A204.1 (cell line): Measurements from ENCODE around the gene NAGK.
"Not testable (repeated sequence)": the region's sequence is repeated elsewhere in the genome, so short reads cannot be mapped to it uniquely, and the experiment has no call there.

ENCODE experiments used
- FAIRE-seq: peaks from 2 replicates; lab custom pipeline; 2012; peaks lifted over from hg19 to GRCh38; lab: Jason Lieb, UNC

Gene NAGK

GRCh38 chr2:71068218-71069035, at the start of gene NAGK:
Gene NAGK (plus strand): TSS chr2:71068648. CDS start chr2:71068684, 36 bp downstream.
- FAIRE-seq, result no peak

- peak; percentile 25 for FAIRE-seq
Observed at GRCh38 chr2:71019989-71020388, 48.5 kb upstream of the NAGK start.

GRCh38 chr2:71021394-71021793, 47.1 kb upstream of the NAGK start:
- not testable (repeated sequence) for FAIRE-seq

GRCh38 chr2:71023553-71024243, 44.8 kb upstream of the NAGK start:
- not testable (repeated sequence) for FAIRE-seq

- FAIRE-seq, result not testable (repeated sequence)
Observed at GRCh38 chr2:71036296-71036695, 32.2 kb upstream of the NAGK start.

GRCh38 chr2:71042287-71042686, 26.2 kb upstream of the NAGK start:
- FAIRE-seq, result peak; percentile 65

- no peak for FAIRE-seq
Observed at GRCh38 chr2:71043531-71044407, 24.7 kb upstream of the NAGK start.

GRCh38 chr2:71045151-71045550, 23.3 kb upstream of the NAGK start:
- peak; percentile 74 for FAIRE-seq

- FAIRE-seq, result no peak
Observed at GRCh38 chr2:71045865-71046548, 22.4 kb upstream of the NAGK start.

- FAIRE-seq, result no peak
Observed at GRCh38 chr2:71048096-71048495, 20.4 kb upstream of the NAGK start.

GRCh38 chr2:71049704-71050360, 18.6 kb upstream of the NAGK start:
- not testable (repeated sequence) for FAIRE-seq

GRCh38 chr2:71055206-71055740, 13.2 kb upstream of the NAGK start:
- not testable (repeated sequence) for FAIRE-seq

GRCh38 chr2:71060211-71060610, 8.2 kb upstream of the NAGK start:
- FAIRE-seq, result no peak

GRCh38 chr2:71060871-71061270, 7.6 kb upstream of the NAGK start:
- FAIRE-seq, result no peak

GRCh38 chr2:71063216-71063615, 5.2 kb upstream of the NAGK start:
- no peak for FAIRE-seq

- FAIRE-seq, result no peak
Observed at GRCh38 chr2:71064110-71064611, 4.3 kb upstream of the NAGK start.

- FAIRE-seq, result no peak
Observed at GRCh38 chr2:71064754-71065621, 3.5 kb upstream of the NAGK start.

- no peak for FAIRE-seq
Observed at GRCh38 chr2:71066856-71067255, 1.6 kb upstream of the NAGK start.

- FAIRE-seq, result no peak
Observed at GRCh38 chr2:71067567-71068217, 756 bp upstream of the NAGK start.
